PC-9 (cell line): ENCODE data around the gene LRFN2. TPM values are rescaled to one million over a fixed set of nuclear protein-coding genes. Genes with fewer than 3 reads are reported as not detected.

ENCODE experiments used
- BruUV-seq: library from RNA; stranded (reverse); fragments of 400-500 nt; replicated peaks from 2 replicates; lab custom pipeline; 2021; lab: Mats Ljungman, UMichigan
- CTCF ChIA-PET: fragments of 300-600 bp; sonication (Branson Sonifier 250); formaldehyde crosslinking; loops from one replicate; lab custom pipeline; 2022; ENCODE audit warnings: antibody characterized with exemption; lab: Charles Lee
- POLR2A ChIA-PET: fragments of 300-600 bp; sonication (Branson Sonifier 250); formaldehyde crosslinking; loops from one replicate; lab custom pipeline; 2022; ENCODE audit warnings: antibody characterized with exemption; ENCODE audit not compliant: unreplicated experiment; lab: Charles Lee
- DNase-seq, 2 experiments: peaks; one replicate each; pipeline versions ENCODE4 v3.0.0 to v3.0.0-alpha.2; 2015 to 2022; ENCODE audit warnings: mixed read lengths in 1 of 2
- H2AFZ ChIP-seq: fragments of 200-600 bp; sonication (generic); 2 replicates; pipeline ENCODE4 v1.8.1; 2017; ENCODE audit warnings: antibody characterized with exemption
- H3F3A ChIP-seq: fragments of 200-600 bp; sonication (generic); 2 replicates; pipeline ENCODE4 v1.8.1; 2017; ENCODE audit warnings: antibody characterized with exemption, mild to moderate bottlenecking, low read depth; ENCODE audit not compliant: insufficient read depth
- H3K27ac ChIP-seq: fragments of 200-600 bp; sonication (generic); 2 replicates; pipeline ENCODE4 v1.6.1; 2016; ENCODE audit warnings: mixed run types
- H3K27me3 ChIP-seq: fragments of 200-600 bp; sonication (generic); 2 replicates; pipeline ENCODE4 v1.6.1; 2016; ENCODE audit warnings: low read depth, mixed run types; ENCODE audit not compliant: insufficient read depth
- H3K36me3 ChIP-seq: fragments of 200-600 bp; sonication (generic); 2 replicates; pipeline ENCODE4 v1.6.1; 2016; ENCODE audit warnings: low read depth, mixed run types
- H3K4me1 ChIP-seq: fragments of 200-600 bp; sonication (generic); replicated peaks from 2 replicates; pipeline ENCODE4 v1.6.1; 2016; ENCODE audit warnings: mixed run types; ENCODE audit not compliant: insufficient read depth
- H3K4me2 ChIP-seq: fragments of 200-600 bp; sonication (generic); 2 replicates; pipeline ENCODE4 v1.6.1; 2017; ENCODE audit warnings: mixed run types
- H3K4me3 ChIP-seq: fragments of 200-600 bp; sonication (generic); 2 replicates; pipeline ENCODE4 v1.6.1; 2016; ENCODE audit warnings: mixed run types
- H3K79me2 ChIP-seq: fragments of 200-600 bp; sonication (generic); 2 replicates; pipeline ENCODE4 v1.6.1; 2017; ENCODE audit warnings: low read depth, mixed run types
- H3K9me2 ChIP-seq: fragments of 200-600 bp; sonication (generic); 2 replicates; pipeline ENCODE4 v1.8.1; 2017; ENCODE audit warnings: mild to moderate bottlenecking; ENCODE audit not compliant: insufficient read depth
- H3K9me3 ChIP-seq: fragments of 200-600 bp; sonication (generic); 2 replicates; pipeline ENCODE4 v1.8.1; 2016; ENCODE audit warnings: low read depth; ENCODE audit not compliant: insufficient read depth
- H4K20me1 ChIP-seq: fragments of 200-600 bp; sonication (generic); 2 replicates; pipeline ENCODE4 v1.8.1; 2017; ENCODE audit not compliant: insufficient read depth
- EZH2 ChIP-seq: fragments of 200-600 bp; sonication (generic); IDR thresholded peaks from 2 replicates; pipeline ENCODE4 v1.8.0; 2017; ENCODE audit warnings: antibody characterized with exemption, low read depth
- intact Hi-C: fragments of 100-400 bp; cut with micrococcal nuclease; formaldehyde crosslinking; loops from one replicate; pipeline ENCODE4 v1.10.0; 2022; ENCODE audit not compliant: unreplicated experiment
- total RNA-seq: library from RNA; stranded (reverse); gene quantifications from 2 replicates; pipeline ENCODE4 v1.2.3, GENCODE V29; 2021
- TF ChIP-seq, protein P1 (sequence below): fragments of 200-600 bp; sonication (generic); conservative IDR thresholded peaks from 2 replicates; pipeline ENCODE4 v1.6.1; 2017; ENCODE audit warnings: mixed run types, antibody characterized with exemption, mild to moderate bottlenecking, moderate library complexity

The LRFN2 gene
- total RNA-seq, 1 experiment from 2014 or later = not detected

DNA sequence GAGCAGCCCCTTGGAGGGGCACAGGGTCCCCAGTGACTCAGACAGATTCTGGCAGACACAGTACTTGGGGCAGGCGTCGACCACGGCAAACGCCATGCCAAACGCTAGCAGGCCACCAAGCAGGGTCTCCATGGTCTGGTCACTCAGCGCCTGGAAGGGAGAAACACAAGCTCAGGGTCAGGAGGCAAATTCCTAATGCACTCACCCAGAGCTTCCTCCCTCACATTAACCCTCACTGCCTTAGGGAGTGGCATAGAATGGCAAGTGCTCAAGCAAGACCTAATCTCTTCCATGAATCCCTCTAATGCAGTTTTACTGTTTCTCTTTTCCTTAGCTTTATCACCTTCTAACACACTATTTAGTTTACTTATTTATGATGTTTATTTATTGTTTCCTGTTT is 154.2 kb downstream of the LRFN2 start:
- Histone ChIP-seq H3K36me3 (no peaks in the 10 kb centered on the region), H3K27ac (no peak overlapping the region), H3K4me3 (no peak overlapping the region), H3K9me2 (no peaks in the 10 kb centered on the region), H3K27me3 (peaks cover 70% of the 10 kb centered on the region), H3K4me1 (no peaks in the 10 kb centered on the region), H3K9me3 (no peaks in the 10 kb centered on the region), H3K79me2 (no peaks in the 10 kb centered on the region), H3K4me2 (no peak overlapping the region), H2AFZ (no peak overlapping the region), H4K20me1 (no peaks in the 10 kb centered on the region), H3F3A (no peaks in the 10 kb centered on the region)
- no peak for TF ChIP-seq EZH2
- TF ChIP-seq, protein P1, sequence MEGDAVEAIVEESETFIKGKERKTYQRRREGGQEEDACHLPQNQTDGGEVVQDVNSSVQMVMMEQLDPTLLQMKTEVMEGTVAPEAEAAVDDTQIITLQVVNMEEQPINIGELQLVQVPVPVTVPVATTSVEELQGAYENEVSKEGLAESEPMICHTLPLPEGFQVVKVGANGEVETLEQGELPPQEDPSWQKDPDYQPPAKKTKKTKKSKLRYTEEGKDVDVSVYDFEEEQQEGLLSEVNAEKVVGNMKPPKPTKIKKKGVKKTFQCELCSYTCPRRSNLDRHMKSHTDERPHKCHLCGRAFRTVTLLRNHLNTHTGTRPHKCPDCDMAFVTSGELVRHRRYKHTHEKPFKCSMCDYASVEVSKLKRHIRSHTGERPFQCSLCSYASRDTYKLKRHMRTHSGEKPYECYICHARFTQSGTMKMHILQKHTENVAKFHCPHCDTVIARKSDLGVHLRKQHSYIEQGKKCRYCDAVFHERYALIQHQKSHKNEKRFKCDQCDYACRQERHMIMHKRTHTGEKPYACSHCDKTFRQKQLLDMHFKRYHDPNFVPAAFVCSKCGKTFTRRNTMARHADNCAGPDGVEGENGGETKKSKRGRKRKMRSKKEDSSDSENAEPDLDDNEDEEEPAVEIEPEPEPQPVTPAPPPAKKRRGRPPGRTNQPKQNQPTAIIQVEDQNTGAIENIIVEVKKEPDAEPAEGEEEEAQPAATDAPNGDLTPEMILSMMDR = no peak
- intact Hi-C loops = no loop called here
- no TSS peak for BruUV-seq
- CTCF ChIA-PET = no interaction called here
- POLR2A ChIA-PET = no interaction called here
- DNase-seq = no peak

DNA sequence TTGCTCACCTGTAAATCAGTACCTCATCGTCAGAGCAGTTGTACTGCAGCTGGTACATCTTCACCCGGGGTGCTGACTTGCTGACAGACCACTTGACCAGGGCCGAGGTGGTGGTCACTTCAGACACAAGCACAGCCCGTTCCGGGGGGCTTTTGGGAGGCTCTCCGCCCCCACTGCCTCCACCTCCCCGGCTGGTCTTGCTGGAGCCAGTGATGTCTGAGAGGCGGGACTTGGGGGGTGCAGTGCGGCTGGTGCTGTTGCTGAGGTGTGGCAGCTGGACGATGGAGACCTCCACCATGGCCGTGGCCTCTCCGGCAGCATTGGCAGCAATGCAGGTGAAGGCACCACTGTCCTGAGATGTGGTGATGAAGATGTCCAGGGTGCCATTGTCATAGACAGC is 155.5 kb downstream of the LRFN2 start:
- peaks cover 57% of the 10 kb centered on the region for H3K27me3 ChIP-seq
- no peaks in the 10 kb centered on the region for H4K20me1 ChIP-seq
- no peak overlapping the region for H2AFZ ChIP-seq
- H3K27ac ChIP-seq = no peak overlapping the region
- TF ChIP-seq, protein P1 = no peak
- TF ChIP-seq EZH2 = no peak
- POLR2A ChIA-PET = no interaction called here
- H3K36me3 ChIP-seq = no peaks in the 10 kb centered on the region
- CTCF ChIA-PET = no interaction called here
- no peaks in the 10 kb centered on the region for H3K79me2 ChIP-seq
- no peak overlapping the region for H3K4me2 ChIP-seq
- no peaks in the 10 kb centered on the region for H3K4me1 ChIP-seq
- BruUV-seq = no TSS peak
- H3K9me2 ChIP-seq = no peaks in the 10 kb centered on the region
- no peaks in the 10 kb centered on the region for H3K9me3 ChIP-seq
- no peak overlapping the region for H3K4me3 ChIP-seq
- no peak for DNase-seq
- intact Hi-C loops = no loop called here
- no peaks in the 10 kb centered on the region for H3F3A ChIP-seq

DNA sequence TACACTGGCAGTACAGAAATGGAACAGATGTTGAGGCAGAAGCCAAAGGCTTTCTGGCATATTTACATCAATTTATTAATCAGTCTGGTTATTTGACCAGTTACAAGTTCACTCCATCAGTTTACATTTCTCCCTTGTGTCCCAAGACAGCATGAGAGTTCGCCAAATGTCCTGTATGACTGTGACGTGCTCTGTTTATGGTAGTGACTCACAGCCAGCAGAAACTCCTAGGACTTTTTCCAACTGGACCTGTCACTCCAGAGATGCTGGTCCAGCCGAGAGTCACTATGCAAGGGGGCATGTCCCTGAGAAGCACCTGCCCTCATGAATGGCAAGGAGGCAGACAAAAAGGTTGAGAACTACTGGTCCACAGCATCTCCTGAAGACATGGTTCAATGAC is 160.0 kb downstream of the LRFN2 start:
- Histone ChIP-seq H3K4me3 (no peak overlapping the region), H3K9me3 (no peaks in the 10 kb centered on the region), H3K4me1 (no peaks in the 10 kb centered on the region), H3K9me2 (no peaks in the 10 kb centered on the region), H2AFZ (no peak overlapping the region), H3K36me3 (no peaks in the 10 kb centered on the region), H3K79me2 (no peaks in the 10 kb centered on the region), H3K27me3 (peaks cover 37% of the 10 kb centered on the region), H3F3A (no peaks in the 10 kb centered on the region), H3K27ac (no peak overlapping the region), H4K20me1 (no peaks in the 10 kb centered on the region), H3K4me2 (no peak overlapping the region)
- intact Hi-C loops = no loop called here
- TF ChIP-seq EZH2 = no peak
- TF ChIP-seq, protein P1 = no peak
- BruUV-seq = no TSS peak
- ChIA-PET CTCF (no interaction called here), POLR2A (no interaction called here)
- DNase-seq = no peak
